ENCODE results near the gene WNT7B. TPM values are rescaled to one million over a fixed set of nuclear protein-coding genes. Genes with fewer than 3 reads are reported as not detected.
A peak's percentile ranks its signal among the peaks of the same experiment; 100 is the strongest.

Gene WNT7B
- total RNA-seq, 2 experiments from 2014 or later, result not detected

DNA sequence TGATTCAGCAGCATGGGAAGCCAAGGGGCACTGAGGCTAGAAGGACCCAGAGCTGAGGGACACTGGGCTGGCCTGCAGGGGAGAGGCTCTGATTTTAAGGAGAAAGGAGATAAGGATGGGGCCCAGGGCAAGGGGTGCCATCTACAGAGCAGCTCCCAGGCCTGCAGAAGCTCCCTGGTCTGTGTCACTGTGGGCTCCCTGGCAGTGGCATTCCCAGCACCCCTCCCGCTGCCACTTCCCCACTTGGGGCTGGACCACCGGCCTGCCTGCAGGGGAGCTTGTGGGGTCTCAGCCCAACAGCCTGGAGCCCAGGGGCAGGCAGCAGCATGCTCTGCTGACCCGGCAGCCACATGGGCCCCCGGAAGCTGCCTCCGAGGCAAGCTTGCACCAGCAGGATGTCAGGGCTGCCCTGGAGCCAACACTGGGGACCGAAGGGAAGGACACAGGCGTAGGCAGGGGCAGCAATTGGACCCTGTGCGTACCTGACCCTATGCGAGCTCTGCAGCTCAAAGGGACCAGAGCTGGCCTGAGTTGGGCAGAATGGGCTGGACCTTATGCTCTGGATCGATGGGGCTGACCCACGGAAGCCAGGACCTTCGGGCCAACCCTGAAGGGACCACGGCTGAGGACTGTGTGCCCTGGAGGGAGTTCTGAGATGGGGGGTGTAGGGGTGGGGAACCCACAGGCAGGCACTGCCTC lies 35.4 kb upstream of the WNT7B start:
- Mint-ChIP-seq H3K36me3 (ENCODE audit: low read depth) (peaks cover 8% of the 10 kb centered on the region), H3K4me3 (peak overlapping the region; percentile 63), H3K4me1 (ENCODE audit: low read depth) (peaks cover 12% of the 10 kb centered on the region), H3K9me3 (no peaks in the 10 kb centered on the region), H3K27me3 (no peaks in the 10 kb centered on the region), H3K27ac (no peak overlapping the region)
- Histone ChIP-seq H3K27ac (ENCODE audit: low read depth in 1 of 2, low read length in 2 of 2) (no peak overlapping the region), H3K4me3 (ENCODE audit: low read length) (no peak overlapping the region), H3K9me3 (ENCODE audit: control insufficient read depth in 1 of 2, insufficient read depth in 1 of 2, low read length in 2 of 2) (peaks cover 6 to 10% of the 10 kb centered on the region in 2 experiments), H3K4me1 (ENCODE audit: insufficient read depth, low read length) (peaks cover 20% of the 10 kb centered on the region), H3K27me3 (ENCODE audit: control insufficient read depth in 1 of 2, insufficient read depth in 2 of 2, low read length in 2 of 2) (peaks cover 0 to 2% of the 10 kb centered on the region in 2 experiments), H3K36me3 (ENCODE audit: insufficient read depth, low read length) (no peaks in the 10 kb centered on the region)
- no peak for ATAC-seq (ENCODE audit: poor library complexity)
- TF ChIP-seq, protein P1, sequence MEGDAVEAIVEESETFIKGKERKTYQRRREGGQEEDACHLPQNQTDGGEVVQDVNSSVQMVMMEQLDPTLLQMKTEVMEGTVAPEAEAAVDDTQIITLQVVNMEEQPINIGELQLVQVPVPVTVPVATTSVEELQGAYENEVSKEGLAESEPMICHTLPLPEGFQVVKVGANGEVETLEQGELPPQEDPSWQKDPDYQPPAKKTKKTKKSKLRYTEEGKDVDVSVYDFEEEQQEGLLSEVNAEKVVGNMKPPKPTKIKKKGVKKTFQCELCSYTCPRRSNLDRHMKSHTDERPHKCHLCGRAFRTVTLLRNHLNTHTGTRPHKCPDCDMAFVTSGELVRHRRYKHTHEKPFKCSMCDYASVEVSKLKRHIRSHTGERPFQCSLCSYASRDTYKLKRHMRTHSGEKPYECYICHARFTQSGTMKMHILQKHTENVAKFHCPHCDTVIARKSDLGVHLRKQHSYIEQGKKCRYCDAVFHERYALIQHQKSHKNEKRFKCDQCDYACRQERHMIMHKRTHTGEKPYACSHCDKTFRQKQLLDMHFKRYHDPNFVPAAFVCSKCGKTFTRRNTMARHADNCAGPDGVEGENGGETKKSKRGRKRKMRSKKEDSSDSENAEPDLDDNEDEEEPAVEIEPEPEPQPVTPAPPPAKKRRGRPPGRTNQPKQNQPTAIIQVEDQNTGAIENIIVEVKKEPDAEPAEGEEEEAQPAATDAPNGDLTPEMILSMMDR (IDR thresholded peaks at IDR 0.05), result no peak
- intact Hi-C loops (cut with DNase I, micrococcal nuclease), result loop anchor here in 1 of 2 experiments (2.0 to 10.0 kb wide), 2 partner anchors 60 to 232 kb away; no protein-coding TSS in a partner anchor
- no peak for DNase-seq
- CTCF ChIA-PET, result interaction anchor here (0.9 to 4.3 kb wide), 6 partner anchors 12 to 104 kb away, joined by 3 to 28 read pairs (median 6); no protein-coding TSS in a partner anchor
- POLR2A ChIA-PET, result interaction anchor here (1.9 to 5.7 kb wide), 4 partner anchors 23 to 104 kb away, joined by 8 to 105 read pairs (median 17); no protein-coding TSS in a partner anchor

GRCh38 chr22:46011627-46012181 lies 34.7 kb upstream of the WNT7B start:
- DNase-seq (no peak), ATAC-seq (ENCODE audit: poor library complexity) (no peak)
- Mint-ChIP-seq H3K4me1 (ENCODE audit: low read depth) (peaks cover 12% of the 10 kb centered on the region), H3K27ac (no peak overlapping the region), H3K27me3 (no peaks in the 10 kb centered on the region), H3K4me3 (peak overlapping the region; percentile 63), H3K9me3 (no peaks in the 10 kb centered on the region), H3K36me3 (ENCODE audit: low read depth) (peaks cover 8% of the 10 kb centered on the region)
- CTCF ChIA-PET, result interaction anchor here (1.5 to 4.3 kb wide), 2 partner anchors 25 to 105 kb away, joined by 3 to 26 read pairs; no protein-coding TSS in a partner anchor
- Histone ChIP-seq H3K9me3 (ENCODE audit: control insufficient read depth in 1 of 2, insufficient read depth in 1 of 2, low read length in 2 of 2) (peaks cover 6 to 10% of the 10 kb centered on the region in 2 experiments), H3K36me3 (ENCODE audit: insufficient read depth, low read length) (no peaks in the 10 kb centered on the region), H3K27me3 (ENCODE audit: control insufficient read depth in 1 of 2, insufficient read depth in 2 of 2, low read length in 2 of 2) (peaks cover 0 to 4% of the 10 kb centered on the region in 2 experiments), H3K27ac (ENCODE audit: low read depth in 1 of 2, low read length in 2 of 2) (no peak overlapping the region), H3K4me3 (ENCODE audit: low read length) (no peak overlapping the region), H3K4me1 (ENCODE audit: insufficient read depth, low read length) (peaks cover 24% of the 10 kb centered on the region)
- intact Hi-C loops (cut with DNase I, micrococcal nuclease), result loop anchor here in 1 of 2 experiments (2.0 to 10.0 kb wide), 2 partner anchors 61 to 233 kb away; no protein-coding TSS in a partner anchor
- POLR2A ChIA-PET, result interaction anchor here (5.7 kb wide), 1 partner anchor 24 kb away, joined by 105 read pairs; no protein-coding TSS in a partner anchor
- TF ChIP-seq, protein P1 (IDR thresholded peaks at IDR 0.05), result no peak

DNA sequence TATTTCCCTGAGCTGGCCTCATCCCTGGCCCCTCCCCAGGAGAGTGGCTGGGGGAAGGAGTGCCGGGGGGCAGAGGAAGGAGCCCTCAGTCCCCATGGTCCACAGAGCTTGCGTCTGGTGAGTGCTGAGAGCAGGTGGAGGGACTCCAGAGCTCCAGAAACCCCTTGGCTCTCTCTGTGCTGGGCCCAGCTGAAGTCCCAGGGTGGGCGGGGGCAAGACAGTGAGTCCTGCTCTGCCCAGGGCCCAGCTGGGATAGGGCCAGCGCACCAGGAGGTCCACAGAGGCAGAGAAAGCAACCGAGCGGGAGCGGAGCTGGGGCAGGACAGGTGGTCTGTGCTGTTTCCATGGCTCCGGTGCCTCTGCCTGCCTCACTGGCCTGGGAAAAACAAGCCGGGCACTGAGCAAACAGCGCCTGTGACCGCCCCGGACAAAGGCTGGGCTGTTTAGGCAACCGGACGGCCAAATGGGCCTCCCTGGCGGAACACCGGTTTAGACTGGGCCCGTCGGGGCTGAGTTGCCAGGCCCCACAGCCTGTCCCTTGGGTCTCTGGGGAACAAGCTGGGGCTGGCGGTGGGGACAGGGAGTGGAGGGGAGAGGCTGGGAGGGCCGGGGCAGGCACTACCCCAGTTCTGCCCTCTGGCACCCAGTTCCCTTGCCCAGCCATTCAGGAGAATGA lies 34.1 kb upstream of the WNT7B start:
- TF ChIP-seq, protein P1 (IDR thresholded peaks at IDR 0.05), result no peak
- Mint-ChIP-seq H3K27me3 (peaks cover 3% of the 10 kb centered on the region), H3K27ac (no peak overlapping the region), H3K4me3 (peak overlapping the region; percentile 9), H3K36me3 (ENCODE audit: low read depth) (peaks cover 8% of the 10 kb centered on the region), H3K4me1 (ENCODE audit: low read depth) (peaks cover 15% of the 10 kb centered on the region), H3K9me3 (no peaks in the 10 kb centered on the region)
- CTCF ChIA-PET, result interaction anchor here (1.1 to 1.5 kb wide), 2 partner anchors 26 to 106 kb away, joined by 3 read pairs; no protein-coding TSS in a partner anchor
- intact Hi-C loops (cut with DNase I, micrococcal nuclease), result loop anchor here in 1 of 2 experiments (10.0 kb wide), 1 partner anchor 234 kb away; no protein-coding TSS in a partner anchor
- peaks cover 6 to 10% of the 10 kb centered on the region in 2 experiments for H3K9me3 ChIP-seq (ENCODE audit: control insufficient read depth in 1 of 2, insufficient read depth in 1 of 2, low read length in 2 of 2)
- peaks cover 0 to 4% of the 10 kb centered on the region in 2 experiments for H3K27me3 ChIP-seq (ENCODE audit: control insufficient read depth in 1 of 2, insufficient read depth in 2 of 2, low read length in 2 of 2)
- H3K4me3 ChIP-seq (ENCODE audit: low read length), result no peak overlapping the region
- H3K4me1 ChIP-seq (ENCODE audit: insufficient read depth, low read length), result peaks cover 30% of the 10 kb centered on the region
- DNase-seq (no peak), ATAC-seq (ENCODE audit: poor library complexity) (no peak)
- POLR2A ChIA-PET, result interaction anchor here (5.7 kb wide), 1 partner anchor 24 kb away, joined by 105 read pairs; no protein-coding TSS in a partner anchor
- no peaks in the 10 kb centered on the region for H3K36me3 ChIP-seq (ENCODE audit: insufficient read depth, low read length)
- H3K27ac ChIP-seq (ENCODE audit: low read depth in 1 of 2, low read length in 2 of 2), result no peak overlapping the region

Data from CD4-positive, alpha-beta T cell (primary cell).